Measurements from ENCODE around the gene CHST12. TPM values are rescaled to one million over a fixed set of nuclear protein-coding genes. Genes with fewer than 3 reads are reported as not detected.
A peak's percentile ranks its signal among the peaks of the same experiment; 100 is the strongest.

The CHST12 gene
- total and polyA plus RNA-seq, 10 of the 15 experiments (the other 5 are each of a cell fraction or from before 2014, with no cell fraction given): 0.05 to 14.2 (median 3.3) TPM

- BruUV-seq (replicated peaks): no TSS peak
- Histone ChIP-seq H3K27ac (ENCODE audit: control insufficient read depth, insufficient read depth) (peak overlapping the region; percentile 84), H3K4me1 (ENCODE audit: control insufficient read depth, insufficient read depth, low read length) (peaks cover 42% of the 10 kb centered on the region), H3K9ac (ENCODE audit: control insufficient read depth, insufficient read depth, low read length) (peak overlapping the region; percentile 74), H2AFZ (ENCODE audit: control insufficient read depth, low read depth, low read length) (no peak overlapping the region), H3K4me2 (ENCODE audit: control insufficient read depth, insufficient read depth) (peak overlapping the region; percentile 98), H3K27me3 (replicated peaks in 1 of 2; ENCODE audit: control insufficient read depth in 2 of 2, insufficient read depth in 2 of 2, low read length in 1 of 2) (no peaks in the 10 kb centered on the region), H3K4me3 (peak overlapping the region; percentile 70), H4K20me1 (ENCODE audit: control insufficient read depth, insufficient read depth) (no peaks in the 10 kb centered on the region), H3K79me2 (ENCODE audit: control insufficient read depth, insufficient read depth, low read length) (peaks cover 29% of the 10 kb centered on the region), H3K36me3 (ENCODE audit: control insufficient read depth in 2 of 2, insufficient read depth in 2 of 2, low read length in 1 of 2) (no peaks in the 10 kb centered on the region), H3K9me3 (replicated peaks; ENCODE audit: control insufficient read depth, insufficient read depth, low read length) (no peaks in the 10 kb centered on the region)
- no peak for FAIRE-seq
- SMC1A ChIA-PET (ENCODE audit: uncharacterized antibody, unreplicated experiment): interaction anchor here (0.6 kb wide), 1 partner anchor 11 kb away, joined by 3 read pairs; no protein-coding TSS in a partner anchor
- intact Hi-C loops (cut with micrococcal nuclease; ENCODE audit: unreplicated experiment) (no loop called here), in situ Hi-C loops (cut with MboI) (no loop called here)
- POLR2A ChIA-PET: interaction anchor here (1.0 to 2.2 kb wide), 4 partner anchors 14 to 167 kb away, joined by 3 to 6 read pairs (median 4); no protein-coding TSS in a partner anchor
- CTCF ChIA-PET: interaction anchor here (0.7 to 3.5 kb wide), 3 partner anchors 66 to 295 kb away, joined by 3 to 20 read pairs (median 4); no protein-coding TSS in a partner anchor
- 6% methylated on average over 47 of the region's 71 CpGs for WGBS (ENCODE audit: insufficient coverage, insufficient replicate concordance, low lambda C conversion rate, missing lambda C conversion rate)
- RAD21 ChIA-PET (ENCODE audit: unreplicated experiment): interaction anchor here (0.8 to 3.4 kb wide), 7 partner anchors 20 to 93 kb away, joined by 3 to 28 read pairs (median 5); partner anchors contain the start of gene EIF3B
- ATAC-seq: peak; percentile 7
- DNase-seq (ENCODE audit: low read depth, low spot score): no peak
- TF ChIP-seq SIN3A (IDR thresholded peaks at IDR 0.05; ENCODE audit: low read depth, low read length) (no peak), HDAC2 (IDR thresholded peaks at IDR 0.05) (no peak), CEBPB (IDR thresholded peaks at IDR 0.05; ENCODE audit: borderline replicate concordance in 1 of 2, low read depth in 2 of 2, low read length in 2 of 2) (no peak), LARP7 (IDR thresholded peaks at IDR 0.05) (peak; percentile 80), MAX (IDR thresholded peaks at IDR 0.05; ENCODE audit: low read depth, low read length) (no peak), NBN (IDR thresholded peaks at IDR 0.05) (no peak), NFXL1 (IDR thresholded peaks at IDR 0.05; ENCODE audit: borderline replicate concordance) (0 out of 2 replicates have a peak, but pooled peaks have one; percentile 45), BRCA1 (IDR thresholded peaks at IDR 0.05; ENCODE audit: low read depth, low read length) (no peak), RFX5 (IDR thresholded peaks at IDR 0.05; ENCODE audit: low read depth, low read length) (no peak), TCF7 (IDR thresholded peaks at IDR 0.05; ENCODE audit: borderline replicate concordance) (no peak), RELB (IDR thresholded peaks at IDR 0.05; ENCODE audit: low read depth) (0 out of 2 replicates have a peak, but pooled peaks have one; percentile 11), SKIL (IDR thresholded peaks at IDR 0.05; ENCODE audit: low read depth, poor library complexity, severe bottlenecking) (no peak), CTCF (IDR thresholded peaks at IDR 0.05 in 2 of 3, conservative IDR thresholded peaks at IDR 0.05 in 1 of 3; ENCODE audit: control insufficient read depth in 2 of 3, extremely low read depth in 1 of 3, insufficient read depth in 1 of 3, low read depth in 3 of 3, low read length in 3 of 3) (0 out of 6 replicates have a peak, but pooled peaks of 1 of the 3 experiments have one; percentile 8), USF2 (IDR thresholded peaks at IDR 0.05; ENCODE audit: borderline replicate concordance, low read depth, low read length) (no peak), NR2F1 (conservative IDR thresholded peaks at IDR 0.05) (peak; percentile 44; the same call in 1 of the 2 replicates), SP1 (IDR thresholded peaks at IDR 0.05; ENCODE audit: low read depth, low read length) (no peak)
Measured at GRCh38 chr7:2403718-2404648, 572 bp downstream of the CHST12 start.

Measured in GM12878 (cell line).